ENCODE data around the gene DMXL1.

DMXL1 gene

GRCh38 chr5:119031011-119031886 is 39.6 kb upstream of the DMXL1 start:
- TF ChIP-seq CTCF (IDR thresholded peaks at IDR 0.05; ENCODE audit: low read depth, low read length): no peak
- DNase-seq (ENCODE audit: extremely low read depth, low read depth): no peak

GRCh38 chr5:119031905-119032304 is 39.0 kb upstream of the DMXL1 start:
- no peak for TF ChIP-seq CTCF (IDR thresholded peaks at IDR 0.05; ENCODE audit: low read depth, low read length)
- no peak for DNase-seq (ENCODE audit: extremely low read depth, low read depth)

GRCh38 chr5:119032656-119033055 is 38.2 kb upstream of the DMXL1 start:
- DNase-seq (ENCODE audit: extremely low read depth, low read depth): no peak
- no peak for TF ChIP-seq CTCF (IDR thresholded peaks at IDR 0.05; ENCODE audit: low read depth, low read length)

GRCh38 chr5:119033135-119033534 is 37.8 kb upstream of the DMXL1 start:
- DNase-seq (ENCODE audit: extremely low read depth, low read depth): no peak
- TF ChIP-seq CTCF (IDR thresholded peaks at IDR 0.05; ENCODE audit: low read depth, low read length): no peak

- TF ChIP-seq CTCF (IDR thresholded peaks at IDR 0.05; ENCODE audit: low read depth, low read length): no peak
- no peak for DNase-seq (ENCODE audit: extremely low read depth, low read depth)
Measured at GRCh38 chr5:119036101-119036762, 34.7 kb upstream of the DMXL1 start.

GRCh38 chr5:119037496-119038215 is 33.2 kb upstream of the DMXL1 start:
- TF ChIP-seq CTCF (IDR thresholded peaks at IDR 0.05; ENCODE audit: low read depth, low read length): no peak
- no peak for DNase-seq (ENCODE audit: extremely low read depth, low read depth)

- no peak for TF ChIP-seq CTCF (IDR thresholded peaks at IDR 0.05; ENCODE audit: low read depth, low read length)
- DNase-seq (ENCODE audit: extremely low read depth, low read depth): no peak
Measured at GRCh38 chr5:119048246-119048645, 22.6 kb upstream of the DMXL1 start.

All from AG09319 (cell line).